B cell (primary cell): ENCODE data around the gene R3HDM4. TPM values are rescaled to one million over a fixed set of nuclear protein-coding genes. Genes with fewer than 3 reads are reported as not detected.

Source experiments
- ATAC-seq: fragments of 200-7000 bp; cut with Tn5 transposase; one replicate; pipeline ENCODE4 v1.10.0; 2021; ENCODE audit warnings: low read depth, mild to moderate bottlenecking, moderate number of reproducible peaks, moderate library complexity
- CTCF ChIA-PET: fragments of 350-600 bp; sonication (Branson Sonifier 250); formaldehyde crosslinking; loops from one replicate; lab custom pipeline; 2021; ENCODE audit warnings: antibody characterized with exemption, inconsistent platforms; lab: Charles Lee
- POLR2A ChIA-PET: fragments of 350-600 bp; sonication (Branson Sonifier 250); formaldehyde crosslinking; loops from one replicate; lab custom pipeline; 2021; ENCODE audit warnings: antibody characterized with exemption; lab: Charles Lee
- DNase-seq: peaks from one replicate; pipeline ENCODE4 v3.0.0; 2013
- H2AFZ ChIP-seq: 2 replicates; pipeline ENCODE4 v1.6.1; 2012; ENCODE audit warnings: mild to moderate bottlenecking, low read depth, low read length; ENCODE audit not compliant: insufficient read depth, poor library complexity, severe bottlenecking
- H3K27ac ChIP-seq, 2 donors: 1 replicate in 1 of 2; 2 replicates in 1 of 2; pipeline ENCODE4 v1.5.1; 2012 to 2013; ENCODE audit warnings: low read length in 2 of 2, mild to moderate bottlenecking in 2 of 2, moderate library complexity in 1 of 2
- H3K27me3 ChIP-seq, 4 experiments: fragments of 200-600 bp in 1 of 4; sonication (generic) in 1 of 4; replicated peaks in 1 of 4; 1 replicate in 2 of 4; 2 replicates in 2 of 4; pipeline versions ENCODE4 v1.6.1 to v1.7.0; 2013 to 2016; ENCODE audit warnings: low read length in 3 of 4, mild to moderate bottlenecking in 2 of 4, mixed read lengths in 1 of 4, moderate library complexity in 1 of 4; ENCODE audit not compliant: insufficient read depth in 4 of 4, control insufficient read depth in 3 of 4; ENCODE audit errors: control extremely low read depth in 1 of 4
- H3K36me3 ChIP-seq, 2 experiments: replicated peaks in 1 of 2; 1 replicate in 1 of 2; 2 replicates in 1 of 2; pipeline versions ENCODE4 v1.6.1 to v1.7.1; 2013; ENCODE audit warnings: low read length in 1 of 2; ENCODE audit not compliant: insufficient read depth in 2 of 2, control insufficient read depth in 1 of 2; ENCODE audit errors: control extremely low read depth in 1 of 2, extremely low read depth in 1 of 2
- H3K4me1 ChIP-seq, 2 donors: fragments of 200-600 bp in 1 of 2; sonication (generic) in 1 of 2; 1 replicate in 1 of 2; 2 replicates in 1 of 2; pipeline versions ENCODE4 v1.5.1 to v1.6.1; 2013 to 2017; ENCODE audit warnings: low read length in 2 of 2; ENCODE audit not compliant: control insufficient read depth in 2 of 2, insufficient read depth in 2 of 2
- H3K4me2 ChIP-seq: replicated peaks from 2 replicates; pipeline ENCODE3; 2012; ENCODE audit warnings: mild to moderate bottlenecking, low read depth, low read length; ENCODE audit not compliant: poor library complexity, severe bottlenecking
- H3K4me3 ChIP-seq, 5 experiments: fragments of 200-600 bp in 1 of 5; sonication (generic) in 1 of 5; 1 replicate in 3 of 5; 2 replicates in 2 of 5; pipeline versions ENCODE4 v1.5.1 to v1.7.0; 2011 to 2016; ENCODE audit warnings: low read length in 4 of 5, mild to moderate bottlenecking in 4 of 5, low read depth in 2 of 5, control low read depth in 1 of 5, moderate library complexity in 1 of 5; ENCODE audit not compliant: insufficient read depth in 1 of 5; ENCODE audit errors: control extremely low read depth in 1 of 5, extremely low read depth in 1 of 5
- H3K79me2 ChIP-seq: fragments of 200-600 bp; sonication (generic); one replicate; pipeline ENCODE4 v1.6.0; 2016; ENCODE audit warnings: low read length; ENCODE audit not compliant: control insufficient read depth, insufficient read depth
- H3K9ac ChIP-seq: fragments of 200-600 bp; sonication (generic); 2 replicates; pipeline ENCODE4 v1.6.1; 2017; ENCODE audit warnings: mild to moderate bottlenecking, low read length, moderate library complexity
- H3K9me3 ChIP-seq, 3 donors: one replicate each; pipeline versions ENCODE4 v1.6.1 to v1.7.1; 2013; ENCODE audit warnings: low read length in 2 of 3; ENCODE audit not compliant: control insufficient read depth in 2 of 3, insufficient read depth in 1 of 3; ENCODE audit errors: control extremely low read depth in 1 of 3
- H4K20me1 ChIP-seq: 2 replicates; pipeline ENCODE4 v1.6.0; 2012; ENCODE audit warnings: mild to moderate bottlenecking, low read length; ENCODE audit not compliant: insufficient read depth, control insufficient read depth, poor library complexity, severe bottlenecking
- H3K27ac Mint-ChIP-seq: one replicate; pipeline ENCODE4 v1.8.0; 2021; ENCODE audit warnings: mixed read lengths
- H3K27me3 Mint-ChIP-seq: one replicate; pipeline ENCODE4 v1.8.0; 2021; ENCODE audit warnings: mixed read lengths
- H3K4me1 Mint-ChIP-seq: one replicate; pipeline ENCODE4 v1.8.0; 2021; ENCODE audit warnings: mixed read lengths
- H3K4me3 Mint-ChIP-seq: one replicate; pipeline ENCODE4 v1.8.0; 2021; ENCODE audit warnings: mixed read lengths
- H3K9me3 Mint-ChIP-seq: one replicate; pipeline ENCODE4 v1.8.0; 2022; ENCODE audit warnings: mixed read lengths; ENCODE audit not compliant: insufficient read depth
- CTCF ChIP-seq: fragments of 200-600 bp; IDR thresholded peaks from one replicate; pipeline ENCODE4 v1.8.0; 2022; ENCODE audit warnings: antibody characterized with exemption, mild to moderate bottlenecking
- EZH2 ChIP-seq: IDR thresholded peaks from 2 replicates; pipeline ENCODE4 v1.6.1; 2012; ENCODE audit warnings: borderline replicate concordance, low read depth, mild to moderate bottlenecking, moderate library complexity, low read length; ENCODE audit not compliant: insufficient read depth, poor library complexity, severe bottlenecking
- WGBS: methylation state at CpG from one replicate; pipeline ENCODE4 v1.1.5; 2013; ENCODE audit warnings: missing lambda C conversion rate; ENCODE audit not compliant: insufficient coverage; 5-methylcytosine and 5-hydroxymethylcytosine counted together
- intact Hi-C: fragments of 100-400 bp; cut with micrococcal nuclease; formaldehyde crosslinking; loops from one replicate; pipeline ENCODE4 v1.10.0; 2022
- polyA plus RNA-seq: library from polyadenylated mRNA; depleted of rRNA; stranded (reverse); fragments of >200 nt; gene quantifications from 2 replicates; pipeline ENCODE4 v1.2.3, GENCODE V29; 2012
- total RNA-seq, 2 donors: library from RNA; stranded (reverse); fragments of 120-200 nt in 1 of 2; gene quantifications; 1 replicate in 1 of 2; 2 replicates in 1 of 2; pipeline versions ENCODE4 v1.2.3 to v1.2.4, GENCODE V29; 2013 to 2022

R3HDM4 gene
- total and polyA plus RNA-seq, 2 donors (not counting 1 experiment from before 2014, with no cell fraction given) = 168 to 176 TPM

GRCh38 chr19:947707-948539, 34.9 kb upstream of the R3HDM4 start:
- Mint-ChIP-seq H3K27me3 (no peaks in the 10 kb centered on the region), H3K4me1 (peaks cover 50% of the 10 kb centered on the region), H3K4me3 (peak overlapping the region; percentile 79), H3K27ac (peak overlapping the region; percentile 95), H3K9me3 (no peaks in the 10 kb centered on the region)
- POLR2A ChIA-PET = interaction anchor here (0.5 to 1.2 kb wide), 9 partner anchors 8 to 952 kb away, joined by 3 to 6 read pairs (median 3); partner anchors contain the start of genes ARHGAP45, CIRBP and WDR18
- Histone ChIP-seq H4K20me1 (peaks cover 9% of the 10 kb centered on the region), H2AFZ (no peak overlapping the region), H3K27me3 (no peaks in the 10 kb centered on the region), H3K4me3 (peak overlapping the region in 4 of 5 experiments; percentile 23 to 41 (median 33)), H3K4me2 (peak overlapping the region; percentile 82), H3K79me2 (peaks cover 34% of the 10 kb centered on the region), H3K4me1 (peaks cover 32 to 58% of the 10 kb centered on the region in 2 donors), H3K36me3 (no peaks in the 10 kb centered on the region), H3K9me3 (peaks cover 0 to 10% (median 0%) of the 10 kb centered on the region in 3 donors), H3K9ac (peak overlapping the region; percentile 46), H3K27ac (peak overlapping the region; percentile 85 to 95)
- CTCF ChIA-PET = interaction anchor here (0.6 to 4.2 kb wide), 9 partner anchors 9 to 90 kb away, joined by 3 to 26 read pairs (median 4); partner anchors contain the start of gene WDR18
- intact Hi-C loops = loop anchor here (1.0 to 2.0 kb wide), 3 partner anchors 11 to 37 kb away; partner anchors contain the start of genes ARID3A and WDR18
- no peak for TF ChIP-seq EZH2
- TF ChIP-seq CTCF = no peak
- peak; percentile 81 for ATAC-seq
- 26% methylated on average over 45 of the region's 47 CpGs for WGBS
- DNase-seq = peak; percentile 97
